Endothelial cell of umbilical vein (primary cell): ENCODE measurements around the gene HECW1. TPM values are rescaled to one million over a fixed set of nuclear protein-coding genes. Genes with fewer than 3 reads are reported as not detected.

ENCODE experiments used
- BruUV-seq: library from RNA; stranded (reverse); fragments of 400-500 nt; replicated peaks from 2 replicates; lab custom pipeline; 2021; lab: Mats Ljungman, UMichigan
- CTCF ChIA-PET: fragments of 300-600, 350-600 bp; sonication (Branson Sonifier 250); formaldehyde crosslinking; loops from one replicate; lab custom pipeline; 2021; ENCODE audit warnings: antibody characterized with exemption, inconsistent platforms; lab: Charles Lee
- POLR2A ChIA-PET: fragments of 300-600, 350-600 bp; sonication (Branson Sonifier 250); formaldehyde crosslinking; loops from one replicate; lab custom pipeline; 2021; ENCODE audit warnings: antibody characterized with exemption, inconsistent platforms; lab: Charles Lee
- DNase-seq: peaks from one replicate; pipeline ENCODE4 v3.0.0-alpha.2; 2011; ENCODE audit warnings: low read depth, low spot score
- FAIRE-seq: peaks from 2 replicates; lab custom pipeline; 2011; peaks lifted over from hg19 to GRCh38; lab: Jason Lieb, UNC
- H2AFZ ChIP-seq: 2 replicates; pipeline ENCODE4 v1.6.0; 2012; ENCODE audit warnings: low read depth, low read length, control low read depth, inconsistent platforms
- H3K27ac ChIP-seq: 2 replicates; pipeline ENCODE4 v1.5.1; 2011; ENCODE audit warnings: low read depth, mild to moderate bottlenecking, control low read depth, low read length, moderate library complexity; ENCODE audit not compliant: insufficient read depth
- H3K27me3 ChIP-seq, 2 experiments: 2 replicates each; pipeline versions ENCODE4 v1.6.0 to v1.6.1; 2011; ENCODE audit warnings: low read length in 2 of 2, mixed read lengths in 1 of 2; ENCODE audit not compliant: control insufficient read depth in 2 of 2, insufficient read depth in 2 of 2
- H3K36me3 ChIP-seq, 2 experiments: 2 replicates in 1 of 2; 3 replicates in 1 of 2; pipeline ENCODE4 v1.5.1; 2011; ENCODE audit warnings: low read length in 2 of 2, mild to moderate bottlenecking in 1 of 2, moderate library complexity in 1 of 2; ENCODE audit not compliant: control insufficient read depth in 2 of 2, insufficient read depth in 2 of 2; ENCODE audit errors: extremely low read depth in 1 of 2
- H3K4me1 ChIP-seq: 3 replicates; pipeline ENCODE4 v1.5.1; 2011; ENCODE audit warnings: mild to moderate bottlenecking, low read length; ENCODE audit not compliant: control insufficient read depth, insufficient read depth; ENCODE audit errors: extremely low read depth
- H3K4me2 ChIP-seq: 2 replicates; pipeline ENCODE4 v1.6.1; 2011; ENCODE audit warnings: low read length, control low read depth, mixed read lengths; ENCODE audit not compliant: insufficient read depth
- H3K4me3 ChIP-seq, 3 experiments: fragments of 200-600 bp in 1 of 3; sonication (generic), shearing (Covaris generic) in 1 of 3; replicated peaks in 1 of 3; 2 replicates each; pipeline ENCODE4 v1.5.1; 2011 to 2016; ENCODE audit warnings: control low read depth in 3 of 3, low read length in 3 of 3, mild to moderate bottlenecking in 2 of 3, inconsistent platforms in 1 of 3, low read depth in 1 of 3, moderate library complexity in 1 of 3; ENCODE audit not compliant: insufficient read depth in 1 of 3
- H3K79me2 ChIP-seq: 2 replicates; pipeline ENCODE4 v1.6.0; 2012; ENCODE audit warnings: low read length, inconsistent platforms; ENCODE audit not compliant: control insufficient read depth, insufficient read depth
- H3K9ac ChIP-seq: replicated peaks from 2 replicates; pipeline ENCODE3; 2011; ENCODE audit warnings: low read length, control low read depth; ENCODE audit not compliant: insufficient read depth; ENCODE audit errors: extremely low read depth
- H3K9me1 ChIP-seq: replicated peaks from 3 replicates; pipeline ENCODE4 v1.6.0; 2011; ENCODE audit warnings: mild to moderate bottlenecking, low read length; ENCODE audit not compliant: control insufficient read depth, insufficient read depth; ENCODE audit errors: extremely low read depth
- H3K9me3 ChIP-seq: replicated peaks from 2 replicates; pipeline ENCODE4 v1.5.1; 2012; ENCODE audit warnings: low read length, inconsistent platforms; ENCODE audit not compliant: control insufficient read depth, insufficient read depth
- H4K20me1 ChIP-seq: replicated peaks from 2 replicates; pipeline ENCODE3; 2011; ENCODE audit warnings: mild to moderate bottlenecking, low read length; ENCODE audit not compliant: control insufficient read depth, insufficient read depth; ENCODE audit errors: extremely low read depth
- CTCF ChIP-seq, 2 donors: IDR thresholded peaks; 1 replicate in 1 of 2; 2 replicates in 1 of 2; pipeline ENCODE4 v1.5.1; 2011; ENCODE audit warnings: low read length in 2 of 2, mild to moderate bottlenecking in 2 of 2, moderate library complexity in 2 of 2, control low read depth in 1 of 2, inconsistent platforms in 1 of 2, low read depth in 1 of 2; ENCODE audit not compliant: insufficient read depth in 1 of 2; ENCODE audit errors: extremely low read depth in 1 of 2
- EZH2 ChIP-seq: IDR thresholded peaks from 2 replicates; pipeline ENCODE4 v1.6.1; 2012; ENCODE audit warnings: borderline replicate concordance, low read depth, mild to moderate bottlenecking, moderate library complexity, low read length, inconsistent platforms; ENCODE audit not compliant: severe bottlenecking
- FOS ChIP-seq: IDR thresholded peaks from 2 replicates; pipeline ENCODE4 v1.6.1; 2011; ENCODE audit warnings: mild to moderate bottlenecking, low read length, moderate library complexity, borderline replicate concordance; ENCODE audit not compliant: insufficient read depth
- GATA2 ChIP-seq: IDR thresholded peaks from 2 replicates; pipeline ENCODE4 v1.7.0; 2011; ENCODE audit warnings: low read depth, mild to moderate bottlenecking, moderate library complexity, mixed read lengths, low read length; ENCODE audit not compliant: insufficient read length, insufficient read depth
- JUN ChIP-seq: IDR thresholded peaks from 2 replicates; pipeline ENCODE4 v1.6.1; 2011; ENCODE audit warnings: borderline replicate concordance, low read depth; ENCODE audit not compliant: insufficient read length, insufficient read depth
- MAX ChIP-seq: IDR thresholded peaks from 2 replicates; pipeline ENCODE4 v1.6.1; 2011; ENCODE audit not compliant: insufficient read depth, insufficient read length
- POLR2A ChIP-seq: IDR thresholded peaks from 2 replicates; pipeline ENCODE4 v1.6.1; 2012; ENCODE audit warnings: low read depth, mild to moderate bottlenecking, control low read depth, low read length
- POLR2AphosphoS5 ChIP-seq: IDR thresholded peaks from 2 replicates; pipeline ENCODE4 v1.6.1; 2012; ENCODE audit warnings: low read depth, mild to moderate bottlenecking, control low read depth, low read length, moderate library complexity; ENCODE audit not compliant: insufficient read depth
- dilution Hi-C: fragments of 300-500 bp; cut with MboI; formaldehyde crosslinking; loops from one replicate; pipeline ENCODE4 v1.15.0; 2019; ENCODE audit warnings: low sequenced_read_pairs; ENCODE audit not compliant: extremely low pct_ligation_motif_present
- intact Hi-C: fragments of 100-400 bp; cut with micrococcal nuclease; formaldehyde crosslinking; loops from one replicate; pipeline ENCODE4 v1.10.0; 2022
- polyA plus RNA-seq, 4 experiments: library from polyadenylated mRNA; depleted of rRNA in 3 of 4; stranded (reverse) in 3 of 4; unstranded in 1 of 4; fragments of >200 nt; gene quantifications; 2 replicates each; pipeline versions ENCODE4 v1.2.1 to v1.2.3, GENCODE V29; 2011 to 2012; ENCODE audit warnings: missing spikeins in 1 of 4
- total RNA-seq: library from RNA; stranded (reverse); gene quantifications from 2 replicates; pipeline ENCODE4 v1.2.3, GENCODE V29; 2021

HECW1 gene
- total and polyA plus RNA-seq, 2 donors (not counting 3 experiments of a cell fraction or from before 2014, with no cell fraction given): not detected

- Histone ChIP-seq H4K20me1 (no peaks in the 10 kb centered on the region), H3K9me1 (no peaks in the 10 kb centered on the region), H3K79me2 (no peaks in the 10 kb centered on the region), H3K36me3 (no peaks in the 10 kb centered on the region), H3K4me2 (no peak overlapping the region), H3K9me3 (no peaks in the 10 kb centered on the region), H3K9ac (no peak overlapping the region), H2AFZ (no peak overlapping the region), H3K4me3 (no peak overlapping the region), H3K4me1 (peaks cover 15% of the 10 kb centered on the region), H3K27me3 (no peaks in the 10 kb centered on the region), H3K27ac (no peak overlapping the region)
- DNase-seq (no peak), FAIRE-seq (no peak)
- ChIA-PET POLR2A (interaction anchor here (0.7 kb wide), 1 partner anchor 13 kb away, joined by 3 read pairs; no protein-coding TSS in a partner anchor), CTCF (interaction anchor here (1.6 kb wide), 1 partner anchor 526 kb away, joined by 3 read pairs; no protein-coding TSS in a partner anchor)
- dilution Hi-C loops (no loop called here), intact Hi-C loops (loop anchor here (5.0 kb wide), 1 partner anchor 253 kb away; no protein-coding TSS in a partner anchor)
- TF ChIP-seq MAX: no peak
- TF ChIP-seq POLR2A: no peak
- no peak for TF ChIP-seq CTCF (IDR thresholded peaks at IDR 0.05; ENCODE audit: extremely low read depth in 1 of 2, insufficient read depth in 1 of 2, low read depth in 1 of 2, low read length in 2 of 2)
- no peak for TF ChIP-seq GATA2
- TF ChIP-seq EZH2: no peak
- no peak for TF ChIP-seq JUN
- no peak for TF ChIP-seq FOS
- no peak for TF ChIP-seq POLR2AphosphoS5
- no TSS peak for BruUV-seq
Measured at GRCh38 chr7:43195256-43195655, 82.8 kb downstream of the HECW1 start.
